NK-92 (cell line): ENCODE data around the gene PIP4K2B.
"Not testable (repeated sequence)": the region's sequence is repeated elsewhere in the genome, so short reads cannot be mapped to it uniquely, and the experiment has no call there.

Experiments
- DNase-seq: peaks from one replicate; lab custom pipeline; 2025; ENCODE audit not compliant: unreplicated experiment; lab: John Stamatoyannopoulos, UW

The PIP4K2B gene

GRCh38 chr17:38799501-38800236 is at the start of gene PIP4K2B:
Gene PIP4K2B, minus strand, starts transcription at chr17:38799556. Its CDS starts 132 bp downstream, at chr17:38799424.
- peak; percentile 25 for DNase-seq

GRCh38 chr17:38848557-38848891 is 49.2 kb upstream of the PIP4K2B start:
- DNase-seq, result no peak

- no peak for DNase-seq
These were observed 45.0 kb upstream of the PIP4K2B start for GRCh38 chr17:38844261-38844757.

DNA sequence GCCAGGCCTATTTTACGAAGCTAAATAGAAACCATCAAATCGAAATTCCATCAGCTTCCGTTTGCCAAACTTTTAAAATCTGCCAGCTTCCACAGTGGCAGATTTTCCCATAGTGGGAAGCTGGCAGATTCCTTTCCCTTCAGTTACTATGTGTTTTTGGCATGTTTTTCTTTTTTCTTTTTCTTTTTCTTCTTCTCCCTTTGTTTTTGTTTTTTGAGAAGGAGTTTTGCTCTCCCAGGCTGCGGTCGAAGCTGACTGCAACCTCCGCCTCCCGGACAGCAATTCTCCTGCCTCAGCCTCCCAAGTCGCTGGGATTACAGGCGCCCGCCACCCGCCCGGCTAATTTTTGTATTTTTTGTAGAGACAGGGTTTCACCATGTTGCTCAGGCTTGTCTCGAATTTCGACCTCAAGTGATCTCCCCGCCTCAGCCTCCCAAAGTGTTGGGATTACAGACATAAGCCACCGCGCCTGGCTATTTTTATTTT is 26.4 kb upstream of the PIP4K2B start:
- DNase-seq, result no peak

GRCh38 chr17:38824899-38825761 is 25.8 kb upstream of the PIP4K2B start, which contains the start of gene CWC25:
Gene CWC25, minus strand, starts transcription at chr17:38825321. Its CDS starts 138 bp downstream, at chr17:38825183.
- DNase-seq, result peak; percentile 57

GRCh38 chr17:38815576-38816193 is 16.3 kb upstream of the PIP4K2B start:
- DNase-seq, result no peak

DNA sequence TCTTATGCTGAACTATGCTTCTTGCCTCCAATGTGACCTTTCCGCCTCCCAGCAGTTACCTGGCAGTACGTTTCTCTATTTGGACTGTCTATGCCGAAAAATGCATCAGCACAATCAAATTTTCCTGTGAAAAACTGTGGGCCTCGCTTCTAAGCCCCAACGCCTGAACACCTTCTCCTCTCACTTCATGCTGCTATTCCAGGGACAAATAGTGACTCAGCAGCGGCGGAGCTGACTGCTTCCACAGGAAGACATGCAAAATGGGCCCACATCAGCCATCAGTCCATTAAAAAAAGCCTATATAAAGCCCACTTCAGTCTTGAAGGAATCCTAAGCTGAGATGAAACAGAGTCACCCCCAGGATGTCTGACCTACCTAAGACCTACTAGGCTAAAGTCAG is 10.5 kb upstream of the PIP4K2B start:
- DNase-seq, result no peak

DNA sequence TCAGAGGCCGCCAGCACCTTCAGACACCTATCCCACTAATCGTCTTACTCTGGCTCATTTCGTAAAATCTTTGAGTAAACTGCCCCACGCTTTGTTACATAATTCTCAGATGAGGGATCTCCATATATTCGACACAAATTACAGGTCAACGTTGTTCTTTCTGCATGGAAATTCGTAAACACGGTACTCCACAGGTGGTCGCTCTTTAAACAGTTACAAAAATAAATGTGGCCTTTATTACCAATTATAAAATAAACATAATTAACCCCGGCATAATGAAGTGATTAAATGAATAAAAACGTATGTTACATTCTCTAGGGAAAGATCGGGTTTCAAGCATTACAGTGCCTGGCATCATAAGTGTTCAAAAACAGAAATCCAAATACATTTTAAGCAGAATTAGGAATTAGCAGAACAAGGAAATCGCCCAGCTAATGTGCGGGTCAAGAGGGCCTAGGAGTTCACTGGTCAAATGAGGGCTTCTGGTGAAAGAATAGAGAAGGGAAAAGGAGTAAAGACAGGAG is 943 bp upstream of the PIP4K2B start:
- no peak for DNase-seq

DNA sequence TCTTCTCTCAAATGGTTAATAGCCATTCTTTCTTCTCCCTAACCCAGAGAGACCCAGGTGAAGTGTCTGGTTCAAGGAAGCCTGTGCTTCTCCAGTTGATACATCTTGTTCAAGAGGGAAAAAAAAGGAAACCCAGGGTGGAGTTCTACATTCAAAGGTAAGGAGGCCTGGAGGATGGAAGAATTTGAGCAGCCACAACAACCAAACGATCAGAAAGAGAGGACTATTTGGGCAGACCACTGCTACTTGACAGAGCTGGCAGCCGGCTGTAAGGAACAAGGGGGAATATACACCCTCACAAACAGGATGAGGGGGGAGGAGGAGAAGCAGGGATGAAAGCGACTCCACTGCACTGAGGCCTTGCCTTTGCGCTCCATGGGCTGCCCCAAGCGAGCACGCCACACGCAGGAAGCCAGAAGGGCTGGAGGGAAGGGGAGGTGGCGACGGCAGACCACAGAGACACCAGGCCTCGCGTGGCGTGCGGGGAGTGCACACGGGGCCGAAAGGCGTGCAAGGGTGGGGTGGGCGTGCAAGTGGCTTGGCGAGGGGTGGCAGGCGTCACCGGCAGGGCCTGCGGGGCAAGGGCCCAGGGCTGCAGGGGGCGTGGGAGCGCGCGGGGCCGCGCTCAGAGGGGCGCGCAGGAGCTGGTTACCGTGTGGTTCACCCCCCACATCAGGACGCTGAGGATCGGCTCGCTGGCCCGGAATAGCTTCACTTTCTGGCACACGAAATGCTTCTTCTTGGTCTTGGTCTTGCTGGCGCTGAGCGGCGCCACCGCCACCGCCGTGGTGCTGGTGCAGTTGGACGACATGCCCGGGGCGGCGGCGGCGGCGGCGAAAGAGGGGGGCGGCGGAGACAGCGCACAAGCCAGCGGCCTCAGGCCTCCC is 499 bp downstream of the PIP4K2B start:
- DNase-seq, result no peak

DNA sequence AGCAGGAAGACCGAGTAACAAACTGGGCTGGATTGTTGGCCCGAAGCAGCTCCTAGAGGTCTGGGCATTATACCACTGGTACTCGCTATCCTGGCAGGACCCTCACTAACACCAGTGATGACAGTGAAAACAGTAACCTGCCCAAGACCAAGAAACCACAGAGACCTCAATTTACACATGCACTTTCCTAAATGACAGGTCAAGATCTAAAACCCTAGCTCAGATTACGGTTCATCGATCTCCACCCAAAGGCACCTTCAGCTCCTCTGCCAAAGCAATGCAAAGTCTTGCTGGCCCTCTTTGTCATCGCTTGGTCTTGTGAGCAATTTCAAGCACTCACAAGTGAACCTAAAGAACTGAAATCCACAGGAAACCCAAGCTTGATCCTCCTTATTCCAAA is 1.5 kb downstream of the PIP4K2B start:
- DNase-seq, result no peak

DNA sequence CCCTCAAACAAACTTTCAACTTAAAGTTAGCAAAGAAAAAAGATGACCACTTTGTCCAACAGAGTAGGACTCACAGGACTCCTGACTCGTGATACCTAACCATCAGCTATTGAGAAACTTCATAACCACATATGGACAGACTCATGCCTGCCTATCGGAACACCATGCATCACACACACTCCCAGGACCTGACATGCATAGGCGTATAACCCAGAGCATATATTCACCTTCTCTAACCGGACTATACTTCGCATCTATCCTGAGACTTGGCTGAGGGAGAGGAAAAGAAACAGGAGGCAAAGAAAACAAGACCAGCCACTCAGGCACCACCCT is 2.2 kb downstream of the PIP4K2B start:
- DNase-seq, result no peak

GRCh38 chr17:38796451-38797157 is 2.8 kb downstream of the PIP4K2B start:
- no peak for DNase-seq

GRCh38 chr17:38794221-38794620 is 5.1 kb downstream of the PIP4K2B start:
- no peak for DNase-seq

DNA sequence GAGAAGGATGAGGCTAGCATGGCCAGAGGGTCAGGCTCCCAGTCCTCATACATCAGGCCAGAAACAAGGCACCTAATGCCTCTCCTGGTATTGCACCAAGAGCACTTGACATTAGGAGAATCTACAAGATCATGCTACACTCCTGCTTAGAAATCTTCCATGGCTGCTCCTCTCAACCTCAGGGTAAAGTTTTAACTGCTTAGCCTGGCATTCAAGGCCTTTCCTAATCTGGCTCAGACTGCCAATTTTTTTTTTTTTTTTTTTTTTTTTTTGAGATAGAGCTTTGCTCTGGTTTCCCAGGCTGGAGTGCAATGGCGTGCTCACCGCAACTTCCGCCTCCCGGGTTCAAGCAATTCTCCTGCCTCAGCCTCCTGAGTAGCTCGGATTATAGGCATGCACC is 8.2 kb downstream of the PIP4K2B start:
- DNase-seq, result no peak

GRCh38 chr17:38790148-38790707 is 9.1 kb downstream of the PIP4K2B start:
- not testable (repeated sequence) for DNase-seq

DNA sequence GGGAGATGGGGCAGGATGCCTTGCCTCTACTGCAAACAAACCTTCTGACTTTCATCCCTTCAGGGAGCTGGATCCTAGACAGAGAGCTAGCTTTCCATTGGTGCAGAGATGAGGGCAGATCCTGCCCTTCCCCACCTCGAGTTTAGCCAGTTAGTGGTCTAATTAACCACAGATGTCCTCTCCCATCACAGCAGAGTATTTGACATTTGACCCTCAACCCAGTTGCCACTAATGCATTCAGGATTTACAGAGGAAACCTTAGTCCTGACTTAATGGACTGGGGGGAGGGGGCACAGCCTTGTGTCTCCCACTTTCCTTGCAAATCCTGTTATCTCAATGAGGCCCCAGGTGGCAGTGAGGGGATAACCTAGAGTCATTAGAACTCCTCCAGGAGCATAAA is 10.2 kb downstream of the PIP4K2B start:
- DNase-seq, result no peak

GRCh38 chr17:38787999-38788398 is 11.4 kb downstream of the PIP4K2B start:
- not testable (repeated sequence) for DNase-seq

DNA sequence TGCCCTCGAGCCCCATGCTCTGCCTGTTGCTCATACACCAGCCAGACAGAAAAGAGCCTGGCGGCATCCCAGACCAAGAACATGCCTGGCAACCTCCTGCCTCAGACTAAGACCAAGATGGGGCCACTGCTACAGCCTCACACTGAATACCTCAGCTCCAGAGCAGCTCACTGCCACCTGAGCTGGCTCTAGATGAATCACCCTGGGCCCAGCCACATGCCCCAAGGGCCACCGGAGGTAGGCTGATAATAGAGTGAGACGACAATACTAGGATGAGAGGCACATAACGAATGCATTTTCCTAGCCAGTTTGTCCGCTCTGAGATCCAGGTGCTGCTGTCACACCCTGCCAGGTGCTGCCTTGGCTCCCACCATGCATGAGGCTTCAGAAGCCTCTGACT is 13.0 kb downstream of the PIP4K2B start:
- DNase-seq, result no peak

- no peak for DNase-seq
These were observed 16.1 kb downstream of the PIP4K2B start for GRCh38 chr17:38783227-38783626.
